ENCODE measurements around the gene CTH.
"Not testable (repeated sequence)": the region's sequence is repeated elsewhere in the genome, so short reads cannot be mapped to it uniquely, and the experiment has no call there.

Gene CTH

DNA sequence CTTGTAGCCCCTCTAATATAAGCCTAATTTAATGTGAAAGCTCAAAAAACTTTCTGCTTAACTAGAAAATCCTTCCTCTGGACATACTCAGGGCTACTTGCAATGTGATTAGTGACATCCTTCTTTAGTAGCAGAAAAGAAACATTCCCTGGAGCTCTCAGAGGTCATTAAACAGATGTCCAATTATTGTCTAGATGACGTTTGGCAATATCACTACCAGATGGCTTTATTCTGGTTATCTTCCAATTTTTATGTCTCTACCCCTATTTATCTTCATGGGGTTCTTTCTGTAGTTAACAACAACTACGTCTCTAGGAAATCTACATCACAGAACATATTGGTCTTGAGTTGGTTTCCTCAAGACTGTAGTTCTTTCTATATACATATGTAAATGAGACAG, 44.2 kb downstream of the CTH start:
- DNase-seq = no peak

DNA sequence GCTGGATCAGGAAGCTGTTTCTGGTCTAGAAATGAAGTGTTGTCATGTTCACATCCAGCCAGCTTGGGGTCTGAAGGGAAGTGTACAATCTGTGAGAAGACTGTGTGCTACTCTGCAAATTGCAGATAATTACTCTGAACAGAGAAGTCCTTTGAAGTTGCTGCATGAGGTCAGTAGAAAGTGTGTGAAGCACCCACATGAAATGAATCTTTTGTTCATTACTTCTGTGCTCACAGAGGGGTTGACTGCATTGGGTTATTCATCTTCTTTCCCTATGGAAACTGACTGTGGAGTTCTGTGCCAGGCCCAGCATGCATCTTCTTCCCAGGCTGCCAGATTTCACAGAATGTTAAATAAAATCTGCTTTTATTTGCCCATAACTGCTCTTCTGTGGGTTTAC, 47.1 kb downstream of the CTH start:
- no peak for DNase-seq

DNA sequence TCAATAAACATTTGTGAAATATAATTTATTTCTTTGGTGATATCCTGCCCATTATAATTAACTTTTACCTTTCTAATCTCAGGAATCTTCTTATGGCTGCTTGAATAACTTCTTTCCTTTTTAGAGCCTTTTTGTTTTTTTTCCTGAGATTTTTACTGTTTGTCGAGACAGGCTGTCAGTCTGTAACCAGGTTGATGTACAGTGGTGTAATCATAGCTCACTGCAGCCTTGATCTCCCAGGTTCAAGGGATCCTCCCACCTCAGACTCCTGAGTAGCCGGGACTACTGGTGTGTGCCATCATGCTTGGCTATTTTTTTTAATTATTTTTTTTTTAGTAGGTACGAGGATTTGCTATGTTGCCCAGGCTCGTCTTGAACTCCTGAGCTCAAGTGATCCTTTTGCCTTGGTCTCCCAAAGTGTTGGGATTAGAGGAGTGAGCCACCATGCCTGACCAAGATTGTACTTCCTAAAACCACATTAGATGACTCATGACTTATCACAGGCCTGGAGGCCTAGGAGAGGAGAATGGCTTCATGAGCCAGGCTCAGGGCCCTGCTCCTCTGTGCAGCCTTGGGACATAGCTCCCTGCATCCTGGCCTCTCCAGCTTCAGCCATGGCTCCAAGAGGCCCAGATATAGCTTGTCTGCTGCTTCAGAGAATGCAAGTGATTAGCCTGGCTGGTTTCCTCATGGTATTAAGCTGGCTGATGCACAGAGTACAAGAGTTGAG, 48.6 kb downstream of the CTH start:
- DNase-seq = peak; percentile 59

DNA sequence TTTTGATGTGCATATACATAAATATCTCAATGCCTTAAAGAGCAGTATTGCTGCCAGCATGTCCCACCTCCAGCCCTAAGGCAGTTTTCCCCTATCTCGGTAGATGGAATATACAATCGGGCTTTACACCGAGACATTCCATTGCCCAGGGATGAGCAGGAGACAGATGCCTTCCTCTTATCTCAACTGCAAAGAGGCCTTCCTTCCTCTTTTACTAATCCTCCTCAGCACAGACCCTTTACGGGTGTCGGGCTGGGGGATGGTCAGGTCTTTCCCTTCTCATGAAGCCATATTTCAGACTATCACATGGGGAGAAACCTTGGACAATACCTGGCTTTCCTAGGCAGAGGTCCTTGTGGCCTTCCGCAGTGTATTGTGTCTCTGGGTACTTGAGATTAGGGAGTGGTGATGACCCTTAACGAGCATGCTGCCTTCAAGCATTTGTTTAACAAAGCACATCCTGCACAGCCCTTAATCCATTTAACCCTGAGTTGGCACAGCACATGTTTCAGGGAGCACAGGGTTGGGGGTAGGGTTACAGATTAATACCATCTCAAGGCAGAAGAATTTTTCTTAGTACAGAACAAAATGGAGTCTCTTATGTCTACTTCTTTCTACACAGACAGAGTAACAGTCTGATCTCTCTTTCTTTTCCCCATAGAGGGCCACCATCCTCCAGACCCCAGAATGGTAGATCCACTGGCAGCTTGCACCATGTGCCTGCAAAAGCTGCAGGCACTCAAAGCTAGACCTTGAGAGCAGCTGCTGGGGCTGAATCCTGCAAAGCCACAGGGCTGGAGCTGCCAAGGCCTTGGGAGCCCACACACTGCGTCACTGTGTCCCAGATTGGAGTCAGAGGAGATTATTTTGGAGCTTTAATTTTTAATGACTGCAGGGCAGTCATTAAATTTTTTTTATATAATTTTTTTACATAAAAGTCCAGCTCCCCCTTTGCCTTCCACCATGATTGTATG, 50.0 kb downstream of the CTH start:
- DNase-seq = not testable (repeated sequence)

DNA sequence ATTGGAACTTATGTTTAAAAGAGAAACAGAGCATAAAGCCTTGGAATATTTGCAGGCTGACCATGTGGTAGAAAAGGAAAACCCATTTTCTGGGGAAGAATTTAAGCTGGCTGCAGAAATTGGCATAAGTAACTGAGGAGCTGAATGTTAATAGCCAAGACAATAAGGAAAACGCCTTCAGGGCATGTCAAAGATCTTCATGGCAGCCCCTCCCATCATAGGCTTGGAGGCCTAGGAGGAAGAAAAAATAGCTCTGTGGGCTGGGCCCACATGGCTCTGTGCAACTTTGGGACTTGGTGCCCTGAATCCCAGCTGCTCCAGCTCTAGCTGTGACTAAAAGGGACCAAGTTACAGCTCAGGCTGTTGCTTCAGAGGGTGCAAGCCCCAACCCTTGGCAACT, 51.5 kb downstream of the CTH start:
- DNase-seq = no peak

DNA sequence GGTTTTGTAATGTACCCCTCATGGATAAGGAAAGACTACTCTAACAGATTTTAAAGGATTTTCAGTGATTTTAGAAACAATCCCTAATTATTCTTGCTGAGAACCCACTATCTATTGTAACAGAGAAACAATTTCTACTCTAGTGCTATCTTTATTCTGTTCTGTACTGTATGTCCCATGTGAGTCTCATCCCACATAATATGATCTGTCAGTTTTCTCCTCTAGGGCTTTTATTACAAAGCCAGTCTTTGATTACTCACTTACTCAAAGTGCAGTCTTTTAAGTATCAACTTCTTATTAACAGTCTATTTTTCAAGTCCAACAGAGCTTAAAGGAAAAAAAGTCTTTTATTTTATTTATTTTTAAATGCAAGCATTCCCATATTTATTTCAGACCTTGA, 54.8 kb downstream of the CTH start:
- DNase-seq = no peak

DNA sequence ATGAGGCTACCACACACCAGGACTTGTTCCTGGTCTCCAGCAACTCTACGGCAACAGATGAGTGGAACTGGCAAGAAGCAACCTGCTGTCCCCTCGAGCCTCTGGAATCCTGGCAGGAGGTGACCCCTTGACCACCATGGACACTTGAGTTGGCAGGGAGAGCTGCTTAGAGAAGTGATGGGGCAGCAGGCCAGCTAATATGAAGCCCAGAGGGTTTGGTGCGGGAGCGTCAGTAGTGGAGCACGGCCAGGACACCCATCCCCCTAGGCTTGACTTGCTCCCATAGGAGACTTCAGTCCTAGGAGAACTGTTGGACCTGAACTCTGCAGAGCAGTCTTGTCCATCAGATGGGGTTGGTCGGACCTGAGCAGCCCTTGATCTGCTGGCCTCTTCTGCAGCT, 56.5 kb downstream of the CTH start:
- no peak for DNase-seq

DNA sequence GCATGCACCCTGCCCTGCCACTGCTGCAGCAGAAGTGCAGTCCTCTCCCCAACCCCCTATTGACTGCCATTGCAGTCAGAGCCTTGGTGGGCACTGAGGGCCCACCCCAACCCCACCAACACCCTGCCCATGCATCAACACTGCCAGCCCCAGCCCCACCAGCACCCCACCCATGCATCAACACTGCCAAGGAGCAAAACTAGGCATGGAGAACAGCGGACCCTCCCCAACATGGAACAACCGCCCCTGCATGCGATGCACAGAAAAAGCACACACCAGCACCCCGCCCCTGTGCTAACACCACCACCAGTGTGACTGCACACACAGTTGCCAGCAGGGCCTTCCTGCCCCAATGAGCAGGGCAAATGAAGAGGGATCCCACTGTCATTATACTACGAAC, 57.1 kb downstream of the CTH start:
- no peak for DNase-seq

DNA sequence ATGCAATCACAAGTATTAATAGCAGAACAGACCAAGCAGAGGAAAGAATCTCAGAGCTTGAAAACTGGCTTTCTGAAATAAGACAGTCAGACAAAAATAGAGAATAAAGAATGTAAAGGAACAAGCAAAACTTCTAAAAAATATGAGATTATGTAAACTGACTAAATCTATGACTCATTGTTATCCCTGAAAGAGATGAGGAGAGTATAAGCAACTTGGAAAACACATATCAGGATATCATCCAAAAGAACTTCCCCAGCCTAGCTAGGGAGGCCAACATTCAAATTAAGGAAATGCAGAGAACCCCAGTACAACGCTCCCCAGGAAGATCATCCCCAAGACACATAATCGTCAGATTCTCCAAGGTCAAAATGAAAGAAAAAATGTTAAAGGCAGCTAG, 58.1 kb downstream of the CTH start:
- DNase-seq = peak; percentile 7

DNA sequence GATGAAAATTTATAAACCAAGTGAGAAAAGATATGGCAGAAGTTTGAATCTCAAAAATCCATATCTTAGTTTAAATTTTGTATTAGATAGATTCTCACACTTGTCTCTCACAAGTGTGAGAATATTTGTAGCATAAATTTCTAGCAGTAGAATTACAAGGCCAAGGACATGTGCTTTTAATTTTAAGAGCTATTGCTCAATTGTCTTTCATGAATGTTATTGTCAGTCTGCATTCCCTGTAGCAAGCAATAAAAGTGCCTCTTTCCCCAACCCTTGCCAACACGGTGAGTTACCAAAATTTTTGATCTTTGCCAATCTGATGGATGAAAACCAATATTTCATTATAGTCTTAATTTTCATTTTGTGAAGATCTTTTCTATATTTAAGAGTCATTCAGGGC, 64.0 kb downstream of the CTH start:
- DNase-seq = no peak

DNA sequence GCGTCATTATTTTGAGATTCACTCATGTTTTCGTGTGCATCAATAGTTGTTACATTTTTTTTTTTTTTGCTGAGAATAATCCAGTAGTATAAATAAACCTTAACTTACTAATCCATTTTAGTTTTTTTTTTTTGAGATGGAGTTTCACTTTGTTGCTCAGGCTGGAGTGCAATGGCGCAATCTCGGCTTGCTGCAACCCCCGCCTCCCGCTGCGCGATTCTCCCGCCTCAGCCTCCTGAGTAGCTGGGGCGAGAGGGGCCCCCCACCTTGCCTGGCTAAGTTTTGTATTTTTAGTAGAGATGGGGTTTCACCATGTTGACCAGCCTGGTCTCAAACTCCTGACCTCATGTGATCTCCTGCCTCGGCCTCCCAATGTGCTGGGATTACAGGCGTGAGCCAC, 66.0 kb downstream of the CTH start:
- DNase-seq = no peak

DNA sequence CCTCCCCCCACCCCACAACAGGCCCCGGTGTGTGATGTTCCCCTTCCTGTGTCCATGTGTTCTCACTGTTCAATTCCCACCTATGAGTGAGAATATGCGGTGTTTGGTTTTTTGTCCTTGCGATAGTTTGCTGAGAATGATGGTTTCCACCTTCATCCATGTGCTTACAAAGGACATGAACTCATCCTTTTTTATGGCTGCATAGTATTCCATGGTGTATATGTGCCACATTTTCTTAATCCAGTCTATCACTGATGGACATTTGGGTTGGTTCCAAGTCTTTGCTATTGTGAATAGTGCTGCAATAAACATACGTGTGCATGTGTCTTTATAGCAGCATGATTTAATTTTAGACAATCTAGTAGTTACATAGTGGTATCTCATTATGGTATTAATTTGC, 66.8 kb downstream of the CTH start:
- not testable (repeated sequence) for DNase-seq

DNA sequence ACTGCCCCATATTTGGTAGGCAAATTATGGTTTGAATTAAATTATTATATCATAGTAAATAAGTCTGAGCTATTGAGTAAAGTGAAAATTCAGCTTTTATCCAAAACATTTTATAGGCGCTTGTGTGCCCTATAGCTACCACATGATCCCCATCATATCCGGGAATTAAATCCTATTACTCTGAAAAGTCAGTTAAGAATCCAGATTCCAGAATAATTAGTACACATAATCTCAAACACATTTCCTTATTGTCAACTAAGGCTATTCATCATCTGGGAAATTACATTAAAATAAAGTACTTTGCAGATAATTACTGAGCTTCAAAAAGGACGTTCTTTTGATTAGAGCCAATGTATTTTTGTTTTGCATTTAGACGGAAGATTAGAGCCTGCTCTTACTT, 72.3 kb downstream of the CTH start:
- DNase-seq = no peak

DNA sequence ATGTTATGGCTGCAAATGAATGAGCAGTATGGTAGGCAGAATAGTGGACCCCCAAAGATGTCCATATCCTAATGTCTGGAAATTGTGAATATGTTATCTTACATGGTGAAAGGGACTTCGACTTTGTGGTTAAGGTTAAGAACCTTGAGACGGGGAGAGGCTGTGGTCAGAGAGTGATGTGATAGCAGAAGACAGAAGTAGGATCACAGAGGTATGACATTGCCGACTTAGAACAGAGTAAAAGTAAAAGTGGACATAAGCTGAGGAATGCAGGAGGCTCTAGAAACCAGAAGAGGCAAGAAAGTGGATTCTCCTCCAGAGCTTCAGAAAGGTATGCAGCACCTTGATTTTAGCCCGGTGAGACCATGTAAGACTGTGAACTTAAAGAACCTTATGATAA, 74.6 kb downstream of the CTH start:
- DNase-seq = no peak

DNA sequence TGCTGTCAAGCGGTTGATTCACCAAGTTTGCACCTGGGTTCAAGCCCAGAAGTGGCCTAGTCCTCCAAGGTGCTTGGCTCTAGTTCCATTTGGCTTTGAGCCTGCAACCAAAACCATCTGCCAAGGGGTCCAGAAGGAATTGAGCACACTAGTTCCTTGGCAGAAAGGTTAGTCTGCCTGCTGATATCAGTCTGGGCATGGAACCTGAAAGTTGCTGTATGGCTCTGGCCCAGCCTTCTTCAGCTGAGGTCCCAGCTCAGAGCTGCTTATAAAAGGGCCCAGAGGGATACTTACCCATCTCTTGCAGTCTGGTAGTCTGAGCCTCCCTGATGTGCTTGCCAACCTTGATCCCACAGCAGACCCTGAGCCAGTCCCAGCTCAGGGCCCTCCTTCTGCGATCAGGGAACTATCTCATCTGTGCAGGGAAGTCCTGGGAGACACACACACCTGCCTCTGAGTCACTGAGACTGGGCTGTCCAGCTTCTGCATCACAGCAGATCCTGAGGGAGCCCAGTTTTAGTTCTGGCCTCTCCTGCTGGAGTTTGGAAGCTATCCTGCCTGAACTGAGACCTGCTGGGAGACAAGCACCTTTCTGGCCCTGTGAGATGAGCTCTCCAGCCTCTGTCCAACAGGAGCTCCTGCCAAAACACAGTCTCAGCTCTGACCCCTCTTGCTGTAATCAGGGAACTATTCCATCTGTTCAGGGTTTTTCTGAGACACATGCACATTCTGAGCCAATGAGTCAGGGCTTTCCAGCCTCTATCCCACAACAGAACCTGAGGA, 75.8 kb downstream of the CTH start:
- peak; percentile 78 for DNase-seq

DNA sequence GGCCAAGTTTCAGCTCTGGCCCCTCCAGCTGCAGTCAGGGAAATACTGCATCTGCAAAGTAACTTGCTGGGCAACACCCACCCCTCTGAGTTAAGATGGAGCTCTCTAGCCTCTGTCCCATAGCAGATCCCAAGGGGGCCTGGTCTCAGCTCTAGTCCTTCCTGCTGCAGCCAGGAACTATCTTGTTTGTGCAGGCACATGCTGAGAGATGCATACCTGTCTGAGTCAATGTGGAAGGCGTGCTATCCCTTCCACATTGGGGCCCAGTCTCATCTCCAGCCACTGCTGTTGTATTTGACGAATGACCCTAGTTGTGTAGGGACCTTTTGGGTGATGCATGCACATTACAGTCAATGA, 76.4 kb downstream of the CTH start:
- no peak for DNase-seq

DNA sequence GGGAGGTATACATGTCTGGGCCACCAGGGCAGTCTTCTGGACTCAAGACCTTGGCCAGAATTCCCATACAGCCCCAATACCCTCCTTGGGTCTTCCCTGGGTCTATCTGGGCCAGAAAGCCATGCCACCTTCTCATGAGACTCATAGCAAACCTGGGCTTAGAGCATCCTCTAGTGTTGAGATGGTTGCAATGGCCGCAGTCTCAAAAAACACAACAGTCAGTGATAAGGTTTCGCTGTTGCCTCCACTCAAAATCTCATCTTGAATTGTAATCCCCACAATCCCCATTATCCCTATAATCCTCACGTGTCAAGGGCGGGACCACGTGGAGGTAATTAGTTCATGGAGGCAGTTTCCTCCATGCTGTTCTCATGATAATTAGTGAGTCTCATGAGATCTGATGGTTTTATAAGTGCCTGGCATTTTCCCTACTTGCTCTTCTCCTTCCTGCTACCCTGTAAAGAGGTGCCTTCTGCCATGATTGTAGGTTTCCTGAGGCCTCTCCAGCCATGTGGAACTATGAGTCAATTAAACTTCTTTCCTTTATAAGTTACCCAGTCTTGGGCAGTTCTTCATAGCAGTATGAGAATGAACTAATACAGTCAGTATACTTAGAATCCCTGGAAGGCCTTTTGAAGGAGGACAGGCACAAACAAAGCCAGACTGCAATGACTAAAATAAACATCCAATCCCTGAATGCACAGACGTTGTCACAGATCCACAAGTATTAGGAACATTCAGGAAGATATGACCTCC, 77.0 kb downstream of the CTH start:
- peak; percentile 32 for DNase-seq

Data from fibroblast of skin of back (primary cell).